IPS DF 6.9 (cell line): Measurements from ENCODE around the gene UBE2L3.

Experiments
- DNase-seq: peaks from one replicate; pipeline ENCODE4 v3.0.0-alpha.2; 2013; ENCODE audit warnings: low read depth, low spot score
- H3K27ac ChIP-seq: one replicate; pipeline ENCODE4 v1.5.1; 2013; ENCODE audit warnings: low read length, control low read depth
- H3K27me3 ChIP-seq: 2 replicates; pipeline ENCODE4 v1.6.1; 2013; ENCODE audit warnings: mild to moderate bottlenecking, low read length; ENCODE audit not compliant: control insufficient read depth, insufficient read depth
- H3K36me3 ChIP-seq: 2 replicates; pipeline ENCODE4 v1.6.1; 2013; ENCODE audit warnings: low read length; ENCODE audit not compliant: control insufficient read depth, insufficient read depth
- H3K4me1 ChIP-seq: 2 replicates; pipeline ENCODE4 v1.6.1; 2013; ENCODE audit warnings: low read length; ENCODE audit not compliant: control insufficient read depth, insufficient read depth
- H3K4me3 ChIP-seq: 2 replicates; pipeline ENCODE4 v1.5.1; 2013; ENCODE audit warnings: mild to moderate bottlenecking, low read length
- H3K9me3 ChIP-seq: 2 replicates; pipeline ENCODE4 v1.6.1; 2013; ENCODE audit warnings: low read length, inconsistent platforms; ENCODE audit not compliant: control insufficient read depth, insufficient read depth
- WGBS: extraction: QIAGEN DNeasy Blood & Tissue Kit; methylation state at CpG from one replicate; pipeline ENCODE4 v1.1.7; 2013; ENCODE audit warnings: mixed read lengths, missing lambda C conversion rate; ENCODE audit not compliant: insufficient read length, insufficient coverage; 5-methylcytosine and 5-hydroxymethylcytosine counted together

The UBE2L3 gene

DNA sequence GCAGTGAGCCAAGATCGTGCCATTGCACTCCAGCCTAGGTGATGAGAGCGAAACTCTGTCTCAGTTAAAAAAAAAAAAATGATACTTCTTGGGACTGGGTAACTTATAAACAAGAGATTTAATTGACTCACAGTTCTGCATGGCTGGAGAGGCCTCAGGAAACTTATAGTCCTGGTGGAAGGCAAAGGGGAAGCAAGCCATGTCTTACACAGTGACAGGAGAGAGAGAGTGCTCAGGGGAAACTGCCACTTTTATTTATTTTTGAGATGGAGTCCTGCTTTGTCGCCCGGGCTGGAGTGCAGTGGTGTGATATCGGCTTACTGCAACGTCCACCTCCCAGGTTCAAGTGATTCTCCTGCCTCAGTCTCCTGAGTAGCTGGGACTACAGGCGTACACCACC lies 82.8 kb downstream of the UBE2L3 start:
- no peak for DNase-seq
- Histone ChIP-seq H3K4me3 (no peak overlapping the region), H3K4me1 (0 out of 2 replicates have a peak, but pooled peaks cover 3% of the 10 kb centered on the region), H3K27ac (no peak overlapping the region), H3K9me3 (no peaks in the 10 kb centered on the region), H3K36me3 (peaks cover 6% of the 10 kb centered on the region), H3K27me3 (no peaks in the 10 kb centered on the region)
- no CpG with 5 or more reads among the region's 7 CpGs for WGBS

DNA sequence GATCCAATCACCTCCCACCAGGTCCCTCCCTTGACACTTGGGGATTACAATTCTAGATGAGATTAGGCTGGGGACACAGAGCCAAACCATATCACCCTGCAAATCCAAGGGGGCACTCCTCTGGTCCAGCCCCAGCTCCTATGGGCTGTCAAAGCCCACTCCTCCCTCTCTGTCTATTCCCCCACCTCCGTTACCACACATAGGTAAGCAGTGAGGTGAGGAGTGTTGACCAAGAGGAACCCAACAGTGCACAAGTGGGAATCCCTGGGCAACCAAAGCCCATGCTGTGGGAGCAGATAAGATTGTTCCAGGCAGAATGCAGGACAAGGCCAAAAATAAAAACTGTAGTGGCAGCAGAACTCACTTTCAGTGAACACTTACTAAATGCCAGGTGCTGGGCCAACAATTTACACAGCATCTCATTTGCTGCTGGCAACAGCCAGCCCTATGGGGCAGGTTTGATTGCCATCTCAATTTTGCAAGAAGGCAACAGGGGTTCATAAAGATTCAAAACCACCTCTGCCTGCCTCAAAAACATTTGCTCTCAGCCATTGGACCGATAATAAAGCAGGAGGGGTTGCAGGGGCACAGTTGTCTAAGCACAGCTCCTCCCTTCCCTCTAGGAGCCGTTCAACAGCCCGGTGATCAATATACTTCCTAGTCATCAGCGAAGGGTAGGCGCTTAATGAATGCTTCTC lies 83.5 kb downstream of the UBE2L3 start:
- H3K27ac ChIP-seq: no peak overlapping the region
- peak overlapping the region; percentile 47; the same call in 1 of the 2 replicates for H3K4me3 ChIP-seq
- no peak for DNase-seq
- H3K9me3 ChIP-seq: no peaks in the 10 kb centered on the region
- no peaks in the 10 kb centered on the region for H3K27me3 ChIP-seq
- no CpG with 5 or more reads among the region's 6 CpGs for WGBS
- H3K36me3 ChIP-seq: peaks cover 6% of the 10 kb centered on the region
- 0 out of 2 replicates have a peak, but pooled peaks cover 3% of the 10 kb centered on the region for H3K4me1 ChIP-seq

GRCh38 chr22:21651521-21652009 lies 84.1 kb downstream of the UBE2L3 start:
- H3K27me3 ChIP-seq: no peaks in the 10 kb centered on the region
- H3K9me3 ChIP-seq: no peaks in the 10 kb centered on the region
- peak overlapping the region; percentile 47; the same call in 1 of the 2 replicates for H3K4me3 ChIP-seq
- DNase-seq: no peak
- peaks cover 6% of the 10 kb centered on the region for H3K36me3 ChIP-seq
- no peak overlapping the region for H3K27ac ChIP-seq
- 0 out of 2 replicates have a peak, but pooled peaks cover 3% of the 10 kb centered on the region for H3K4me1 ChIP-seq
- WGBS: no CpG with 5 or more reads among the region's 29 CpGs

GRCh38 chr22:21652010-21652546 lies 84.6 kb downstream of the UBE2L3 start:
- no peak for DNase-seq
- WGBS: no CpG with 5 or more reads among the region's 44 CpGs
- peaks cover 6% of the 10 kb centered on the region for H3K36me3 ChIP-seq
- H3K4me1 ChIP-seq: peaks cover 5% of the 10 kb centered on the region
- H3K4me3 ChIP-seq: peak overlapping the region; percentile 99
- H3K27me3 ChIP-seq: no peaks in the 10 kb centered on the region
- H3K27ac ChIP-seq: no peak overlapping the region
- H3K9me3 ChIP-seq: no peaks in the 10 kb centered on the region

DNA sequence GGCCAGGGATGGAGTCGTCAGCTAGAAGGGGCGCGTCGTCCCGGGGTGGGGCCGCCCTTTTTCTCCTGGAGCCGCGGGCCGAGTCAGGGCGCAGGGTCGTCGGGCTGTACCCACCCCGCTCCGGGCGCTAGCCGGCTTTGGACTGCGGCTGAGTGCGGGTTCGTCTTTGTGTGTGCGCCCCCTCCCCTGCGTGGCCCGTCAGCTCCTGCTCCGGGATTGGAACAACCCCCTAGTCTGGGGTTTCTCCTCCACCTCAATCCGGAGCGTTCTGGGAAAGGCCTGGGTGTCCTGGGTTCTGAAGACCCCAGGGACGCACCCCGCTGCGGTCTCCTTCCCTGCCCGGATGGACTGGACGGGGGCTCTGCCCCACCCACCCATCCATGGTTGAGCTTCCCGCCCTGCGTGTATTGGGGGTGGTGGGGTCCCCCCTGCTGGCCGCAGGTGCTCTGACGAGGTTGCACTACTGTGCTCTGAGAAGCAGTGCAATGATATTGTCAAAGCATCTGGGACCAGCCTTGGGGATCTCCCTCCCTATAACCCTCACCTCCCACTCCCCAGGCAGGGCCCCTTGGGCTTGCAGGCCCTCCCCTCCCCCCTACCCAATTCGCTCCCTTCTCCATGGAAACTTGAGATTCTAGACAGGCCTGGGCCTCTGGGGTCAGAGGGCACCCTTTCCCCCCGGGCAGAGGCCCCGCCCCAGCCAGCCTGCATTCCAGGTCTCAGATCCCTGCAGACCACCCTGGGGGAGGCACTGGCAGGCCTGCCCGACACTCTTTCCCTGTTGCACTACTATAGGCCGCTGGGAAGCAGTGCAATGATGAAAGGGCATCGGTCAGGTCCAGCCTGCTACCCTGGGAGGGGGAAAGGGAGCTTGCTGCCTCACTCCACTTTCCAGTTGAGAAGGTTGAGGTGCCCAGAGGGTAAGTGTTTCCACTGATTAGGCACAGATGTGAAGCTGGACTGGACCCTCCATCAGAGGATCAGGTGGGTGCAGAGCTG lies 85.3 kb downstream of the UBE2L3 start:
- Histone ChIP-seq H3K4me3 (peak overlapping the region; percentile 99), H3K27ac (no peak overlapping the region), H3K27me3 (no peaks in the 10 kb centered on the region), H3K36me3 (peaks cover 6% of the 10 kb centered on the region), H3K4me1 (peaks cover 5% of the 10 kb centered on the region), H3K9me3 (no peaks in the 10 kb centered on the region)
- no CpG with 5 or more reads among the region's 40 CpGs for WGBS
- DNase-seq: no peak

- WGBS: no CpG with 5 or more reads among the region's 17 CpGs
- H3K27me3 ChIP-seq: no peaks in the 10 kb centered on the region
- no peak for DNase-seq
- H3K4me1 ChIP-seq: peaks cover 2% of the 10 kb centered on the region
- H3K4me3 ChIP-seq: peak overlapping the region; percentile 52; the same call in 1 of the 2 replicates
- no peaks in the 10 kb centered on the region for H3K9me3 ChIP-seq
- H3K27ac ChIP-seq: no peak overlapping the region
- H3K36me3 ChIP-seq: peaks cover 6% of the 10 kb centered on the region
Observed at GRCh38 chr22:21657020-21657359, 89.5 kb downstream of the UBE2L3 start.

GRCh38 chr22:21657360-21658032 lies 90.0 kb downstream of the UBE2L3 start:
- peak overlapping the region; percentile 52; the same call in 1 of the 2 replicates for H3K4me3 ChIP-seq
- H3K9me3 ChIP-seq: no peaks in the 10 kb centered on the region
- DNase-seq: no peak
- no peak overlapping the region for H3K27ac ChIP-seq
- peaks cover 6% of the 10 kb centered on the region for H3K36me3 ChIP-seq
- no CpG with 5 or more reads among the region's 79 CpGs for WGBS
- no peaks in the 10 kb centered on the region for H3K27me3 ChIP-seq
- peaks cover 2% of the 10 kb centered on the region for H3K4me1 ChIP-seq

DNA sequence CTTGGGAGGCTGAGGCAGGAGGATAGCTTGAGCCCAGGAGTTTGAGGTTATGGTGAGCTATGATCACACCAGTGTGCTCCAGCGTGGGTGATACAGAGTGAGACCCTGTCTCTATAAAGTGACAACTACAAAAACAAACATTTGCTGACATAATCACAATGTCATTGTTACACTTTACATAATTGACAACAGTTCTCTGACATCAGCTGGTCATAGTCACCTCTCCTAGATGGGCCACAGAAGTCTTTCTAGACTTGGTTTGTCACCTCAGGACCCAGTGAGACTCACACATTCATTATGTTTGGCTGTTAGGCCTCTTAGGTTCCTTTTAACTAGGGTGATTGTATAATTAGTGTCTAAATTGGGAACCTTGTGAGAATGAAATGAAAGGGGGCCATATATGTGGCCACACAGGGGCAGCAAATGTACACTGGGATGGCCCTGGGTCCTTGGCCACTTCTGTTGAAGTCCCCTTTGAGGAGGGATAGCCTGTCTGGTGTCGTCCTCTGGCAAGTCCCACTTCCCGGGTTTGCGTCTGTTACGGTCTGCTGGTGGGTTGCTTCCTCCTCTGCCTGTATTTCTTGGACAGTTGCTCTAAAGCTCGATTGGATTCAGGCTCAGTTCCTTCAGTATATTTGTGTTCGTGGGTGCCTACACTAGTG lies 92.5 kb downstream of the UBE2L3 start:
- Histone ChIP-seq H3K4me3 (no peak overlapping the region), H3K36me3 (no peaks in the 10 kb centered on the region), H3K4me1 (peaks cover 2% of the 10 kb centered on the region), H3K27me3 (no peaks in the 10 kb centered on the region), H3K9me3 (no peaks in the 10 kb centered on the region), H3K27ac (no peak overlapping the region)
- no peak for DNase-seq
- no CpG with 5 or more reads among the region's 7 CpGs for WGBS

DNA sequence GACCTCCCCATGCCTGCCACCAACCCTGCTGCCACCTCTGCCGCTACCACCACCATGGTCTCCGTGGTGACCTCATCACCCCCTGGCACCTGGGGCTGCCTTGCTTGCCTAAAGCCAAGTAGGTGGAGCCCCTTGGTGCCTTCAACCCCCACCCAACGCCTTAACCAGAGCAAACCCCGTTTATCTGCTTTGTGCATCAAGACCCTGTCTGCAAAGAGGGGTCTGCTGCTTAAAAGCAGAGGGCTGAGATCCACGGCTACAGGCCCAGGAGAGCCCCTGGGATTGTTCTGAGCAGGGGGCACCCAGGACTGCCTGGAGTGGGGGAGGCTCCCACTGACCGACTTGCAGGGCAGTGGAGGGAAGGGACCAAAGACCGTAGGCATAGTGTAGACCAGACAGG lies 93.4 kb downstream of the UBE2L3 start:
- H3K4me3 ChIP-seq: no peak overlapping the region
- H3K4me1 ChIP-seq: peaks cover 2% of the 10 kb centered on the region
- H3K9me3 ChIP-seq: no peaks in the 10 kb centered on the region
- WGBS: no CpG with 5 or more reads among the region's 7 CpGs
- no peak overlapping the region for H3K27ac ChIP-seq
- no peaks in the 10 kb centered on the region for H3K27me3 ChIP-seq
- H3K36me3 ChIP-seq: no peaks in the 10 kb centered on the region
- DNase-seq: no peak
